ENCODE results near the gene TEKT2. TPM values are rescaled to one million over a fixed set of nuclear protein-coding genes. Genes with fewer than 3 reads are reported as not detected.
A peak's percentile ranks its signal among the peaks of the same experiment; 100 is the strongest.

The TEKT2 gene
- total RNA-seq, 1 experiment from 2014 or later, result 0.20 TPM

DNA sequence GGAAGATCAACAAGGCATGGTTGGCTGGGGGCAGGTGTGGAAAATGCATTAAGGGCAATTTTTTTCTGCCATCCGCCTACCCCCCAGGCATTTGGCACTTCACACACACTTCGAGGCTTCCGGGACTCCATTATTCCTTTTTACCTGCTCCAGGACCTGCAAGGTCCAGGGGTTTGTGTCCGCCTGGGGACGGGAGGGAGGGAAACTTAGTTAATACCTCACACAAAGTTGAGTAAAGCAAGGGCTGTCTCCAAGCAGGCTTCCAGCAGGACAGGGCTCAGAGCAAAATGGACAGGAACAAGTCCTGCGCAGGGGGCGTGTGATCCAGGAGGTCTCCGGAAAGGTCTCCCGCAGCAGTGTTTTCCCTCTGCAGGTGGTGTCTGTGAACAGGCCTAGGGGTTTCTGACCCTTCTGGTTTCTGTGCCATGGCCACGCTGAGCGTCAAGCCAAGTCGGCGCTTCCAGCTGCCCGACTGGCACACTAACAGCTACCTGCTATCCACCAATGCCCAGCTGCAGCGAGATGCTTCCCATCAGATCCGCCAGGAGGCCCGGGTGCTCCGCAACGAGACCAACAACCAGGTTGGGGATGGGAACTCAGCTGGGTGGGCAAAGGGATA is 712 bp downstream of the TEKT2 start:
- H3K4ac ChIP-seq (ENCODE audit: low read depth, low read length), result no peak overlapping the region; the same call in 1 of the 2 replicates
- no peaks in the 10 kb centered on the region for H3K4me1 ChIP-seq (ENCODE audit: insufficient read depth, low read length)
- DNase-seq, result no peak
- H3K79me1 ChIP-seq (ENCODE audit: insufficient read depth, low read depth, low read length, poor library complexity, severe bottlenecking), result no peaks in the 10 kb centered on the region
- H3K14ac ChIP-seq (ENCODE audit: insufficient read depth, low read length), result peak overlapping the region; percentile 96; the same call in 1 of the 2 replicates
- no peak overlapping the region for H4K91ac ChIP-seq (ENCODE audit: insufficient read length, low read depth, low read length)
- no peaks in the 10 kb centered on the region for H4K20me1 ChIP-seq (ENCODE audit: control insufficient read depth, insufficient read depth, insufficient read length)
- H3K9me3 ChIP-seq (ENCODE audit: control insufficient read depth, low read depth, low read length), result no peaks in the 10 kb centered on the region
- H2AFZ ChIP-seq (ENCODE audit: low read length), result no peak overlapping the region
- H2BK12ac ChIP-seq (ENCODE audit: insufficient read length, low read depth, low read length), result no peak overlapping the region
- peak overlapping the region in 1 of 3 experiments; percentile 74; a peak in 1 of 7 replicates for H3K27ac Mint-ChIP-seq
- peak overlapping the region; percentile 94 for H3K18ac ChIP-seq (ENCODE audit: insufficient read length, low read depth, low read length)
- H2BK15ac ChIP-seq (ENCODE audit: low read depth, low read length), result no peak overlapping the region
- peaks cover 12% of the 10 kb centered on the region for H3K23me2 ChIP-seq (ENCODE audit: insufficient read length, low read depth, low read length, poor library complexity, severe bottlenecking)
- no peak overlapping the region for H2BK20ac ChIP-seq (ENCODE audit: low read depth, low read length, poor library complexity, severe bottlenecking)
- no peaks in the 10 kb centered on the region for H3K27me3 ChIP-seq (ENCODE audit: insufficient read depth, low read length)
- WGBS (ENCODE audit: extremely low coverage, insufficient read length, low lambda C conversion rate), result no CpG with 5 or more reads among the region's 19 CpGs
- no peaks in the 10 kb centered on the region for H3K9me3 Mint-ChIP-seq
- H3K27ac ChIP-seq (ENCODE audit: insufficient read length, low read depth, low read length), result no peak overlapping the region
- no peak overlapping the region for H2AK5ac ChIP-seq (ENCODE audit: insufficient read length, low read length)
- no peak overlapping the region for H3K56ac ChIP-seq (ENCODE audit: insufficient read length, low read depth, low read length)
- peak overlapping the region; percentile 62 for H3K4me2 ChIP-seq (ENCODE audit: insufficient read depth, insufficient read length, low read length)
- no peak overlapping the region for H3K23ac ChIP-seq (ENCODE audit: insufficient read length, low read depth, low read length)
- H3K79me2 ChIP-seq (ENCODE audit: insufficient read depth, low read length), result peaks cover under 1% of the 10 kb centered on the region; the same call in 1 of the 2 replicates
- H2BK120ac ChIP-seq (ENCODE audit: low read depth, low read length, poor library complexity, severe bottlenecking), result peak overlapping the region; percentile 50
- no peak overlapping the region for H3K9ac ChIP-seq (ENCODE audit: extremely low read depth, insufficient read length, low read length)
- TF ChIP-seq, protein P1, sequence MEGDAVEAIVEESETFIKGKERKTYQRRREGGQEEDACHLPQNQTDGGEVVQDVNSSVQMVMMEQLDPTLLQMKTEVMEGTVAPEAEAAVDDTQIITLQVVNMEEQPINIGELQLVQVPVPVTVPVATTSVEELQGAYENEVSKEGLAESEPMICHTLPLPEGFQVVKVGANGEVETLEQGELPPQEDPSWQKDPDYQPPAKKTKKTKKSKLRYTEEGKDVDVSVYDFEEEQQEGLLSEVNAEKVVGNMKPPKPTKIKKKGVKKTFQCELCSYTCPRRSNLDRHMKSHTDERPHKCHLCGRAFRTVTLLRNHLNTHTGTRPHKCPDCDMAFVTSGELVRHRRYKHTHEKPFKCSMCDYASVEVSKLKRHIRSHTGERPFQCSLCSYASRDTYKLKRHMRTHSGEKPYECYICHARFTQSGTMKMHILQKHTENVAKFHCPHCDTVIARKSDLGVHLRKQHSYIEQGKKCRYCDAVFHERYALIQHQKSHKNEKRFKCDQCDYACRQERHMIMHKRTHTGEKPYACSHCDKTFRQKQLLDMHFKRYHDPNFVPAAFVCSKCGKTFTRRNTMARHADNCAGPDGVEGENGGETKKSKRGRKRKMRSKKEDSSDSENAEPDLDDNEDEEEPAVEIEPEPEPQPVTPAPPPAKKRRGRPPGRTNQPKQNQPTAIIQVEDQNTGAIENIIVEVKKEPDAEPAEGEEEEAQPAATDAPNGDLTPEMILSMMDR (conservative IDR thresholded peaks at IDR 0.05), result no peak
- peaks cover 14% of the 10 kb centered on the region for H3K27me3 Mint-ChIP-seq (ENCODE audit: low read depth)
- H2BK5ac ChIP-seq (ENCODE audit: insufficient read length, low read length), result no peak overlapping the region
- no peak overlapping the region for H4K8ac ChIP-seq (replicated peaks; ENCODE audit: insufficient read length, low read depth, low read length)
- H3K4me3 Mint-ChIP-seq, result peak overlapping the region; percentile 68 to 81
- peaks cover 16 to 25% of the 10 kb centered on the region in 2 experiments for H3K4me1 Mint-ChIP-seq
- no peak overlapping the region for H3T11ph ChIP-seq (ENCODE audit: low read length)
- peaks cover 0 to 1% (median 0%) of the 10 kb centered on the region in 3 experiments; a peak in 1 of 7 replicates for H3K36me3 Mint-ChIP-seq (ENCODE audit: insufficient read depth in 1 of 3, low read depth in 3 of 3)
- H4K5ac ChIP-seq (ENCODE audit: insufficient read length, low read depth, low read length), result no peak overlapping the region

Measured in H9 (cell line).